Nephron (organoid): ENCODE measurements around the gene SPATA16.
"Not testable (repeated sequence)": the region's sequence is repeated elsewhere in the genome, so short reads cannot be mapped to it uniquely, and the experiment has no call there.

ENCODE experiments used
- H3K27ac Mint-ChIP-seq, 3 experiments: 2 replicates each; pipeline ENCODE4 v1.8.0; 2020; ENCODE audit warnings: mixed read lengths in 3 of 3, mild to moderate bottlenecking in 2 of 3, moderate library complexity in 1 of 3
- H3K27me3 Mint-ChIP-seq: 2 replicates; pipeline ENCODE4 v1.8.0; 2021; ENCODE audit warnings: low read depth, mild to moderate bottlenecking, moderate library complexity, mixed read lengths
- H3K36me3 Mint-ChIP-seq: 2 replicates; pipeline ENCODE4 v1.8.0; 2020; ENCODE audit warnings: low read depth, mixed read lengths
- H3K4me1 Mint-ChIP-seq: 2 replicates; pipeline ENCODE4 v1.8.0; 2020; ENCODE audit warnings: mixed read lengths
- H3K4me3 Mint-ChIP-seq, 3 experiments: 2 replicates each; pipeline ENCODE4 v1.8.0; 2020; ENCODE audit warnings: mild to moderate bottlenecking in 3 of 3, mixed read lengths in 3 of 3, moderate library complexity in 2 of 3
- H3K9me3 Mint-ChIP-seq: 2 replicates; pipeline ENCODE4 v1.8.0; 2020; ENCODE audit warnings: mixed read lengths
- TF ChIP-seq, protein P1 (sequence below), 3 experiments: fragments of 200-600 bp; sonication (generic); IDR thresholded peaks; one replicate each; pipeline ENCODE4 v1.5.0; 2021; ENCODE audit warnings: antibody characterized with exemption in 3 of 3; ENCODE audit not compliant: unreplicated experiment in 3 of 3

SPATA16 gene, protein sequence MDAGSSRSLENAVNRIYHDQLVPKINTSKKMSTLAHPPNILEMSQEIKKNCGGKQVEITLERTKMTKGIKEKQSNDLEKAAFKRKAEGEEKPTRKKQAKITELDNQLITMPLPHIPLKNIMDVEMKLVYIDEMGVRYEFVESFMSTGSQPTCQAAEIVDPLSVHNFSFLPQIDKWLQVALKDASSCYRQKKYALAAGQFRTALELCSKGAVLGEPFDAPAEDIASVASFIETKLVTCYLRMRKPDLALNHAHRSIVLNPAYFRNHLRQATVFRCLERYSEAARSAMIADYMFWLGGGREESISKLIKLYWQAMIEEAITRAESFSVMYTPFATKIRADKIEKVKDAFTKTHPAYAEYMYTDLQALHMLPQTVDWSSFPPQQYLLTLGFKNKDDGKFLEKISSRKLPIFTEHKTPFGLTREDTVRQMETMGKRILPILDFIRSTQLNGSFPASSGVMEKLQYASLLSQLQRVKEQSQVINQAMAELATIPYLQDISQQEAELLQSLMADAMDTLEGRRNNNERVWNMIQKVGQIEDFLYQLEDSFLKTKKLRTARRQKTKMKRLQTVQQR

DNA sequence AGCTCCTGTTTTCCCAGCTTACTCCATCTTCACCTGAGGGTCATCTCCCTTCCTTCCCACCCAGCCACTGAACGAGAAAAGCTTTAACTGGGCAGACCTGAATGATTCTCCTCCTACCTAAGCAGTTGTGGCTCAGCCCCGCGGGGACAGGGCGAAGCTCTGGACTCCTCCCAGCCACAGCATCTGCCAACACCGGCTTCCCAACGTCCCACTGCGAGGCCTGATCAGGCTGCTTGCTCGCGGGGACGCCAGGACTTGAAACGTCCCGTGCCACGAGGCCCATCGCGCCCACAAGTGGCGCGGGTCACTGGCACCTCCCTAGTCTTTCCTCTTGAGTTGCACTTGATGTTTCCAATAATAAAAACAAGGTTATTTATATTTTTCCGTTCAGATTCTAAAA lies at the start of gene SPATA16:
Gene SPATA16, minus strand, starts transcription at position 250 of the 400 bp plus-strand sequence. CDS start 23,504 bp downstream, outside the sequence.
- TF ChIP-seq, protein P1, sequence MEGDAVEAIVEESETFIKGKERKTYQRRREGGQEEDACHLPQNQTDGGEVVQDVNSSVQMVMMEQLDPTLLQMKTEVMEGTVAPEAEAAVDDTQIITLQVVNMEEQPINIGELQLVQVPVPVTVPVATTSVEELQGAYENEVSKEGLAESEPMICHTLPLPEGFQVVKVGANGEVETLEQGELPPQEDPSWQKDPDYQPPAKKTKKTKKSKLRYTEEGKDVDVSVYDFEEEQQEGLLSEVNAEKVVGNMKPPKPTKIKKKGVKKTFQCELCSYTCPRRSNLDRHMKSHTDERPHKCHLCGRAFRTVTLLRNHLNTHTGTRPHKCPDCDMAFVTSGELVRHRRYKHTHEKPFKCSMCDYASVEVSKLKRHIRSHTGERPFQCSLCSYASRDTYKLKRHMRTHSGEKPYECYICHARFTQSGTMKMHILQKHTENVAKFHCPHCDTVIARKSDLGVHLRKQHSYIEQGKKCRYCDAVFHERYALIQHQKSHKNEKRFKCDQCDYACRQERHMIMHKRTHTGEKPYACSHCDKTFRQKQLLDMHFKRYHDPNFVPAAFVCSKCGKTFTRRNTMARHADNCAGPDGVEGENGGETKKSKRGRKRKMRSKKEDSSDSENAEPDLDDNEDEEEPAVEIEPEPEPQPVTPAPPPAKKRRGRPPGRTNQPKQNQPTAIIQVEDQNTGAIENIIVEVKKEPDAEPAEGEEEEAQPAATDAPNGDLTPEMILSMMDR (IDR thresholded peaks at IDR 0.05; ENCODE audit: unreplicated experiment in 3 of 3), result no peak
- no peak within 1 kb of the TSS for H3K4me3 Mint-ChIP-seq
- no peak within 1 kb of the TSS for H3K27ac Mint-ChIP-seq
- H3K9me3 Mint-ChIP-seq, result no peaks in the 10 kb centered on the region
- no peaks in the 10 kb centered on the region for H3K36me3 Mint-ChIP-seq
- H3K27me3 Mint-ChIP-seq, result no peaks in the 10 kb centered on the region
- H3K4me1 Mint-ChIP-seq, result peaks cover 6% of the 10 kb centered on the region

DNA sequence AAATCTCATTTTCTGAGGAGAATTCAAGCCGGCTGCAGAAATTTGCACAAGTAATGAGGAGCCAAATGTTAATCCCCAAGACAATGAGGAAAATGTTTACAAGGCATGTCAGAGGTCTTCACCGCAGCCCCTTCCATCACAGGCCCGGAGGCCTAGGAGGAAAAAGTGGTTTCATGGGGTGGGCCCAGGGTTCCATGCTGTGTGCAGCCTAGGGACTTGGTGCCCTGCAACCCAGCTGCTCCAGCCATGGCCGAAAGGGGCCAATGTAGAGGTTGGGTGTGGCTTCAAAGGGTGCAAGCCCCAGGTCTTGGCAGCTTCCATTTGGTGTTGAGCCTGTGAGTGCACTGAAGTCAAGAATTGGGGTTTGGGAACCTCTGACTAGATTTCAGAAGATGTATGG lies 42.0 kb upstream of the SPATA16 start:
- H3K4me1 Mint-ChIP-seq, H3K27ac Mint-ChIP-seq: not testable (repeated sequence)

DNA sequence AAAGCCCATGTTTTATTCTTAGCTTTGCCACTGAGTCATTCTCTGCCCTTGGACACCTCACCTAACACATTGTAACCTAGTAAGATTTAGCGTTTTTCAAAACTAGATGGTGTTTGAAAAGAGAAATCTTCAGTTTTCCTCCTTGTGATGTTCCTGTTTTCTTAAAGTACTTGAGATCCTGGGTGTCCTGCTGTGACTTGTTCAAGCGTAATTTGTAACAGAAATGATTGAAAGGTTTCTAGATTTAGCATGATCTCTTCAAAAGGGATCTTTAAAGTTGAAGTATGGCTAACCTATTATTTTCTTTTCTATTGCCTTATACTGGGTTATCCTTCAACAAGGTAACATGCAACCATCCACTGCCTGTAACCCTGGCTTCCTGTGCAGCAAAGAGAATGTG lies 32.6 kb upstream of the SPATA16 start:
- Mint-ChIP-seq H3K4me3 (no peak overlapping the region), H3K9me3 (no peaks in the 10 kb centered on the region), H3K36me3 (no peaks in the 10 kb centered on the region), H3K27me3 (no peaks in the 10 kb centered on the region), H3K27ac (no peak overlapping the region), H3K4me1 (no peaks in the 10 kb centered on the region)
- TF ChIP-seq, protein P1 (IDR thresholded peaks at IDR 0.05; ENCODE audit: unreplicated experiment in 3 of 3), result no peak

More for the DNA sequence above, 42.0 kb upstream of the SPATA16 start:
- not testable (repeated sequence) for H3K27me3 Mint-ChIP-seq, H3K4me3 Mint-ChIP-seq, H3K36me3 Mint-ChIP-seq
- H3K9me3 Mint-ChIP-seq, result peaks cover 14% of the 10 kb centered on the region

DNA sequence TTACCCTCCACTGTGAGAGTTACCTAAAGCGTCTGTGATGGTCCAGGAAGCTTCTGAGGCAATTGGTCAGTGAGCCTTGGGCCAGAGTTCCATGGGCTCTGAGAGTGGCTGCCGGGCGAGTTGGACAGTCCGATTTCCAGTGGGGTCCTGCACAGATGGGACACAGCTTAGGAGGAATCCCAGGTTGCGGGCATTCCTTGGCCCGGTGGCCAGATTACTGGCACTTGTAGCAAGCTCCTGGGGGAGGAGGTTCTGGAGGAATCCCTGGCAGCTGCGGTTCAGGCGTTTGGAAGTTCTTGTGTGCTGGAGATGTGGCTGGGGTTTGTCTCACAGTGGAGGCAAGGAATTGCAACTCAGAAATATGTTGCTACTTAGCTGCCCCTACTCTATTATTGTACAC lies 18.1 kb upstream of the SPATA16 start:
- H3K4me1 Mint-ChIP-seq, H3K36me3 Mint-ChIP-seq, H3K27me3 Mint-ChIP-seq, H3K4me3 Mint-ChIP-seq, H3K27ac Mint-ChIP-seq, H3K9me3 Mint-ChIP-seq: not testable (repeated sequence)

DNA sequence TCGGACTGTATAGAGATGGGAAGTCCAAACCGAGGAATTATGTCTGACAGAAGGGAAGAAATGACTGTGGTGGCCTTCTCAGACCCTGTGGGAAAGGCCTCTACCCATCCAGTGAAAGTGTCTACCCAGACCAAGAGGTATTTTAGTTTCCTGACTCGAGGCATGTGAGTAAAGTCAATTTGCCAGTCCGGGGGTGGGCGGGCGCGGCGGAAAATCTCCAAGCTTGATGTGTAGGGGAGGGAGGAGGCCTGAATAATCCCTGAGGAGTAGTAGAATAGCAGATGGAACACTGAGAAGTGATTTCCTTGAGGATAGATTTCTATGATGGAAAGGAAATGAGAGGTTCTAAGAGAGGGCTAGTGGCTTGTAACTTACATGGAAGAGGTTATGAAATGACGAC lies 15.5 kb upstream of the SPATA16 start:
- not testable (repeated sequence) for H3K27me3 Mint-ChIP-seq

DNA sequence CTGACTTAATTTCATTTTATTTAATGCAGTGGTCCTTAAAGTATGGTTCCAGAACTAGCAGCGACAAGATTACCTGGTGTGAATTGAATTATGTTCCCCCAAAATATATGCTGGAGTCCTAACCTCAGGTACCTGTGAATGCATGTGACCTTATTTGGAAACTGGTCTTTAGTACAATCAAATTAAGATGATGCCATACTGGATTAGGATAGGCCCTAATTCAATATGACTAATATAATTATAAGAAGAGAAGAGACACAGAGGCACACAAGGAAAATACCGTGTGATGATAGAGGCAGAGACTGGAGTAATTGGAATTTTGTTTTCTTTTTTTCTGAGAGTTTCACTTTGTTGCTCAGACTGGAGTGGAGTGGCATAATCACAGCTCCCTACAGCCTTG lies 12.6 kb upstream of the SPATA16 start:
- TF ChIP-seq, protein P1 (IDR thresholded peaks at IDR 0.05; ENCODE audit: unreplicated experiment in 3 of 3), result no peak
- Mint-ChIP-seq H3K27ac (no peak overlapping the region), H3K4me3 (no peak overlapping the region), H3K4me1 (no peaks in the 10 kb centered on the region), H3K36me3 (no peaks in the 10 kb centered on the region), H3K27me3 (no peaks in the 10 kb centered on the region), H3K9me3 (no peaks in the 10 kb centered on the region)

More for the DNA sequence above, 15.5 kb upstream of the SPATA16 start:
- not testable (repeated sequence) for H3K4me3 Mint-ChIP-seq, H3K36me3 Mint-ChIP-seq, H3K27ac Mint-ChIP-seq, H3K4me1 Mint-ChIP-seq, H3K9me3 Mint-ChIP-seq

DNA sequence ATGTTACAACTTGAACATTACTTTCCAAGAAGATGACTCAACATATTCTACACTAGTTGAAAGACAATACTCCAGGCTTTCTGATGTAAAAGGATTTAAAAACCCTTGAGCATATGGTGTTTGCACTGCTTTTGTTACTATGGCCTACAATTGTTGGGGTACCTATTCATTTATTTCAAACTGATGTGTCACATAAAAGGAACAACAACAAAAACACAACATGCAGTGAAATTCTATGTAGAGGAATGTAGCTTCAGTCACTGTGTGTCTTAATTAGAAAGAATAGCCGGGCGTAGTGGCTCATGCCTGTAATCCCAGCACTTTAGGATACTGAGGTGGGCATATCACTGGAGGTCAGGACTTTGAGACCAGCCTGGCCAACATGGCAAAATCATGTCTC lies 1.6 kb downstream of the SPATA16 start:
- H3K27me3 Mint-ChIP-seq, result no peaks in the 10 kb centered on the region
- peaks cover 6% of the 10 kb centered on the region for H3K4me1 Mint-ChIP-seq
- H3K9me3 Mint-ChIP-seq, result no peaks in the 10 kb centered on the region
- H3K4me3 Mint-ChIP-seq, result no peak overlapping the region
- H3K36me3 Mint-ChIP-seq, result no peaks in the 10 kb centered on the region
- no peak overlapping the region for H3K27ac Mint-ChIP-seq
- TF ChIP-seq, protein P1 (IDR thresholded peaks at IDR 0.05; ENCODE audit: unreplicated experiment in 3 of 3), result no peak
